ENCODE results near the gene CASP3. TPM values are rescaled to one million over a fixed set of nuclear protein-coding genes. Genes with fewer than 3 reads are reported as not detected.

Gene CASP3
- total RNA-seq, 1 donor from 2014 or later: 11.3 TPM

Other genes with a start within 250 kb of the CASP3 start
- gene IRF2, start 174.9 kb downstream of the CASP3 start, total RNA-seq: 33.0 TPM
- 11.4 TPM for gene PRIMPOL, start 291 bp upstream of the CASP3 start, total RNA-seq
- gene CENPU, start 84.6 kb upstream of the CASP3 start, total RNA-seq: 1.5 TPM
- 477 TPM for gene ACSL1, start 176.5 kb upstream of the CASP3 start, total RNA-seq